Right lobe of liver (tissue), 4 donors: Measurements from ENCODE around the gene RAG2.

ENCODE experiments used
- CTCF ChIP-seq, 4 donors: fragments of 200-600 bp in 3 of 4; fragments of 450-650 bp in 1 of 4; IDR thresholded peaks; one replicate each; pipeline versions ENCODE4 v1.5.1 to v1.8.0; 2016 to 2022; ENCODE audit warnings: antibody characterized with exemption in 4 of 4, mild to moderate bottlenecking in 2 of 4
- POLR2A ChIP-seq: fragments of 450-650 bp; IDR thresholded peaks from one replicate; pipeline ENCODE4 v1.6.1; 2017; ENCODE audit warnings: antibody characterized with exemption, mild to moderate bottlenecking
- donor health status: DM: no; HTN: no; CAD: no.
- donor health status: DM: no; HTN: no; CAD: no.
- donor health status: DM: no; HTN: yes; CAD: no.

GRCh38 chr11:36581536-36581935 is 16.5 kb downstream of the RAG2 start:
- TF ChIP-seq CTCF (IDR thresholded peaks at IDR 0.05): no peak
- no peak for TF ChIP-seq POLR2A
